VCaP (cell line): ENCODE measurements around the gene MFAP1.

Experiments used
- H3K27ac ChIP-seq: fragments of 450-650 bp; 2 replicates; pipeline ENCODE4 v1.5.1; 2017
- CTCF ChIP-seq: fragments of 450-650 bp; conservative IDR thresholded peaks from 2 replicates; pipeline ENCODE4 v1.5.1; 2017; ENCODE audit warnings: mild to moderate bottlenecking, moderate library complexity

The MFAP1 gene

GRCh38 chr15:43769584-43770228 lies 54.8 kb downstream of the MFAP1 start:
- no peak overlapping the region for H3K27ac ChIP-seq

GRCh38 chr15:43763819-43764446 lies 60.6 kb downstream of the MFAP1 start:
- no peak for TF ChIP-seq CTCF
- no peak overlapping the region for H3K27ac ChIP-seq

More at GRCh38 chr15:43769584-43770228, 54.8 kb downstream of the MFAP1 start:
- TF ChIP-seq CTCF = peak; percentile 88

DNA sequence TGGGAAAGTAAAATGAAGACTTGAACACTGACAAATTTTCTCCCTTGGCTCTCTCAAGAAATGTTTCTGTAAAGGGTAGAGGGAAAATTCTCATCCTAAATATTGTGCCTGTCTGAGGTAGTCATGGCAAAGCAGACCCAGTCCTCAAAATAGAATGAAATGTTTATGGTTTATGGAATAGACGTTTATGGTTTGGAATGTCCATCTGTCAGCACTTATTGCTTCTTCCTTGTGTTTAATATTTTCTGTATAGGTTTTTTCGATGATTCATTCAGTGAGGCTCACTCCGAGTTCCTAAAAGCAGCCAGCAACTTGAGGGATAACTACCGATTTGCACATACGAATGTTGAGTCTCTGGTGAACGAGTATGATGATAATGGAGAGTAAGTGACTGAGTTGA lies 61.7 kb downstream of the MFAP1 start:
- no peak overlapping the region for H3K27ac ChIP-seq
- TF ChIP-seq CTCF = no peak
